Measurements from ENCODE around the gene HIVEP2. TPM values are rescaled to one million over a fixed set of nuclear protein-coding genes. Genes with fewer than 3 reads are reported as not detected.

Gene HIVEP2
- total RNA-seq, 1 donor from 2014 or later: 12.3 TPM

GRCh38 chr6:142968601-142969000, 23.6 kb upstream of the HIVEP2 start:
- no peak overlapping the region for H3K4me3 ChIP-seq (ENCODE audit: low read depth, low read length)
- no peak for DNase-seq (ENCODE audit: low read depth)
- TF ChIP-seq CTCF (conservative IDR thresholded peaks at IDR 0.05; ENCODE audit: low read depth, low read length): no peak

GRCh38 chr6:142966294-142966693, 21.3 kb upstream of the HIVEP2 start:
- no peak for DNase-seq (ENCODE audit: low read depth)
- no peak for TF ChIP-seq CTCF (conservative IDR thresholded peaks at IDR 0.05; ENCODE audit: low read depth, low read length)
- H3K4me3 ChIP-seq (ENCODE audit: low read depth, low read length): no peak overlapping the region

- DNase-seq (ENCODE audit: low read depth): no peak
- no peak for TF ChIP-seq CTCF (conservative IDR thresholded peaks at IDR 0.05; ENCODE audit: low read depth, low read length)
- H3K4me3 ChIP-seq (ENCODE audit: low read depth, low read length): no peak overlapping the region
These were observed 20.2 kb upstream of the HIVEP2 start for GRCh38 chr6:142965164-142965563.

GRCh38 chr6:142960098-142960497, 15.1 kb upstream of the HIVEP2 start:
- DNase-seq (ENCODE audit: low read depth): no peak
- no peak overlapping the region for H3K4me3 ChIP-seq (ENCODE audit: low read depth, low read length)
- TF ChIP-seq CTCF (conservative IDR thresholded peaks at IDR 0.05; ENCODE audit: low read depth, low read length): no peak

- TF ChIP-seq CTCF (conservative IDR thresholded peaks at IDR 0.05; ENCODE audit: low read depth, low read length): no peak
- H3K4me3 ChIP-seq (ENCODE audit: low read depth, low read length): no peak overlapping the region
- no peak for DNase-seq (ENCODE audit: low read depth)
These were observed 13.4 kb upstream of the HIVEP2 start for GRCh38 chr6:142958343-142958742.

GRCh38 chr6:142956726-142957125, 11.8 kb upstream of the HIVEP2 start:
- no peak for DNase-seq (ENCODE audit: low read depth)
- no peak overlapping the region for H3K4me3 ChIP-seq (ENCODE audit: low read depth, low read length)
- TF ChIP-seq CTCF (conservative IDR thresholded peaks at IDR 0.05; ENCODE audit: low read depth, low read length): no peak

GRCh38 chr6:142954844-142955243, 9.9 kb upstream of the HIVEP2 start:
- H3K4me3 ChIP-seq (ENCODE audit: low read depth, low read length): no peak overlapping the region
- TF ChIP-seq CTCF (conservative IDR thresholded peaks at IDR 0.05; ENCODE audit: low read depth, low read length): no peak
- no peak for DNase-seq (ENCODE audit: low read depth)

All from epithelial cell of proximal tubule (primary cell).